ENCODE data around the gene KCNQ1. TPM values are rescaled to one million over a fixed set of nuclear protein-coding genes. Genes with fewer than 3 reads are reported as not detected.
A peak's percentile ranks its signal among the peaks of the same experiment; 100 is the strongest.

Gene KCNQ1
- total and polyA plus RNA-seq, 2 donors (not counting 1 experiment from before 2014, with no cell fraction given): not detected

DNA sequence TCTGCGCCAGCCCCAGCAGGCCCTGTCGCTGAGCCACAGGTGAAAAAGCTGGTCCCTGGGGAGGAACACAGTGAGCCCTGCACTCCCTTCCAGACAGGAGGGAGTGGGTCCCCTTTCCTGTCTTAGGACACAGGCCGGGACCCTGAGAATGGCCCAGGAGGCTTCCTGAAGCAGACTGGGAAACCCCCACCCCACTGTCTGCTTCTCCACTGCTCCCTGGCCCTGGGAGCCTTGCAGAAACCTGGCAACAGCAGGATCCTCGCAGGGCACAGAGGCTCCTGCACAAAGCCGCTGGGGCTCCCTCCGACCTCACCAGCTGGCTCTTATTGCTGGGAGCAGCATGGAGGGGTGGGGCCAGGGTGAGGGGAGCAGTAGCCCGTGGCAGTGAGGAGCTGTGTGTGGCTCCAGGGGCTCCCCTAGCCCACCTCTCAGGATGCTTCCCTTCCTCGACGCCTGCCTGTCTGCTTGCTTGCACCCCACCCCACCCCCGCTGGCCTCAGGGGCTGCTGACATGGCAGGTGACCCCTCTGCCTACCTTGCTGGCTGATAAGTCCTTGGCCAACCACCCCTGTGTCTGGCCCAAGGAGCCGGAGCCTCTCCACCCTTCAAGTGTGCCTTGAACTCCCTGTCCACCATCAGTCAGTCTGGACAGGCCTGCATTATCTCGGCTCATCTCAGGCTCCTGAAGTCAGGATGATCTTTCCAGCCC, 327.1 kb downstream of the KCNQ1 start:
- H3K4me3 ChIP-seq (replicated peaks in 1 of 4; ENCODE audit: control extremely low read depth in 1 of 4, insufficient read depth in 1 of 4, low read depth in 3 of 4, low read length in 4 of 4): no peak overlapping the region
- TF ChIP-seq EZH2 (IDR thresholded peaks at IDR 0.05; ENCODE audit: low read length, missing control alignments): no peak
- no peak for TF ChIP-seq CTCF (conservative IDR thresholded peaks at IDR 0.05 in 1 of 2, IDR thresholded peaks at IDR 0.05 in 1 of 2; ENCODE audit: low read depth in 1 of 2, low read length in 2 of 2)
- H3K9ac ChIP-seq (ENCODE audit: insufficient read depth, low read length): no peak overlapping the region
- H3K36me3 ChIP-seq (ENCODE audit: control insufficient read depth, insufficient read depth, low read length): no peaks in the 10 kb centered on the region
- no peak overlapping the region for H2AFZ ChIP-seq (ENCODE audit: low read length)
- H3K9me3 ChIP-seq (ENCODE audit: control insufficient read depth, insufficient read depth, low read depth, low read length): no peaks in the 10 kb centered on the region
- H3K79me2 ChIP-seq (ENCODE audit: control insufficient read depth, insufficient read depth, low read length): no peaks in the 10 kb centered on the region
- DNase-seq (ENCODE audit: low read depth in 2 of 2): no peak
- H3K27me3 ChIP-seq (ENCODE audit: control insufficient read depth, insufficient read depth, low read length): peaks cover 3% of the 10 kb centered on the region
- H3K4me2 ChIP-seq (ENCODE audit: extremely low read depth, insufficient read depth, low read length): no peak overlapping the region
- peaks cover 7% of the 10 kb centered on the region for H3K4me1 ChIP-seq (ENCODE audit: control insufficient read depth, extremely low read depth, insufficient read depth, low read length)
- no peaks in the 10 kb centered on the region for H4K20me1 ChIP-seq (ENCODE audit: control insufficient read depth, extremely low read depth, insufficient read depth, low read length)
- no peak overlapping the region for H3K27ac ChIP-seq (ENCODE audit: insufficient read depth, low read length)

DNA sequence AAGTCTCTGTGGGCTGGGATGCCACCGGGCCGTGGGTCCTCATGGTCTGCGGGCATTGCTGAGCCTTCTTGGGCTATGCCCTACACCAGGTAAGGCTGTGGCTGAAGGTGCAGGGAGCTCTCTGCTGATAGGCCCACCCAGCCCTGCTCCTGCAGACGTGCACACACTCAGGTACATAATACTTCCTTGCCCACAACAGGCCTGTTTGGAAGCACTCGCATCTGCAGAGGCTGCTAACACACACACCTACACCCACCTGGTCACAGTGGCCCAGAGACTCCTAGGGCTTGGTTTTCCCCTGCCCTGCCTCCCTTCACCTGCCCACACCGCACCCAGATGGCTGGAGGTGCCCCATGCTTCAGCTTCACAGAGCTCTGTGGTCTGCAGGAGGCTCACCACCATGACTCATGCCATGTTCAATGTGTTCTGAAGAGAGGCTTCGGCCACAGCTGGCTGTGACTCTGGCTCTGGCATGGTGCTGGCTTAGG, 327.8 kb downstream of the KCNQ1 start:
- DNase-seq (ENCODE audit: low read depth in 2 of 2): peak; percentile 50 to 72
- Histone ChIP-seq H3K36me3 (ENCODE audit: control insufficient read depth, insufficient read depth, low read length) (no peaks in the 10 kb centered on the region), H3K9ac (ENCODE audit: insufficient read depth, low read length) (no peak overlapping the region), H4K20me1 (ENCODE audit: control insufficient read depth, extremely low read depth, insufficient read depth, low read length) (no peaks in the 10 kb centered on the region), H2AFZ (ENCODE audit: low read length) (no peak overlapping the region), H3K4me2 (ENCODE audit: extremely low read depth, insufficient read depth, low read length) (no peak overlapping the region), H3K27me3 (ENCODE audit: control insufficient read depth, insufficient read depth, low read length) (peaks cover 3% of the 10 kb centered on the region), H3K4me1 (ENCODE audit: control insufficient read depth, extremely low read depth, insufficient read depth, low read length) (peaks cover 10% of the 10 kb centered on the region), H3K9me3 (ENCODE audit: control insufficient read depth, insufficient read depth, low read depth, low read length) (no peaks in the 10 kb centered on the region), H3K27ac (ENCODE audit: insufficient read depth, low read length) (no peak overlapping the region), H3K4me3 (replicated peaks in 1 of 4; ENCODE audit: control extremely low read depth in 1 of 4, insufficient read depth in 1 of 4, low read depth in 3 of 4, low read length in 4 of 4) (no peak overlapping the region), H3K79me2 (ENCODE audit: control insufficient read depth, insufficient read depth, low read length) (no peaks in the 10 kb centered on the region)
- TF ChIP-seq CTCF (conservative IDR thresholded peaks at IDR 0.05 in 1 of 2, IDR thresholded peaks at IDR 0.05 in 1 of 2; ENCODE audit: low read depth in 1 of 2, low read length in 2 of 2) (no peak), EZH2 (IDR thresholded peaks at IDR 0.05; ENCODE audit: low read length, missing control alignments) (no peak)

GRCh38 chr11:2774173-2775082, 329.6 kb downstream of the KCNQ1 start:
- H4K20me1 ChIP-seq (ENCODE audit: control insufficient read depth, extremely low read depth, insufficient read depth, low read length): no peaks in the 10 kb centered on the region
- peaks cover 11% of the 10 kb centered on the region for H3K4me1 ChIP-seq (ENCODE audit: control insufficient read depth, extremely low read depth, insufficient read depth, low read length)
- H2AFZ ChIP-seq (ENCODE audit: low read length): no peak overlapping the region
- H3K36me3 ChIP-seq (ENCODE audit: control insufficient read depth, insufficient read depth, low read length): no peaks in the 10 kb centered on the region
- peaks cover 3% of the 10 kb centered on the region for H3K27me3 ChIP-seq (ENCODE audit: control insufficient read depth, insufficient read depth, low read length)
- no peaks in the 10 kb centered on the region for H3K79me2 ChIP-seq (ENCODE audit: control insufficient read depth, insufficient read depth, low read length)
- H3K4me3 ChIP-seq (replicated peaks in 1 of 4; ENCODE audit: control extremely low read depth in 1 of 4, insufficient read depth in 1 of 4, low read depth in 3 of 4, low read length in 4 of 4): no peak overlapping the region
- no peak overlapping the region for H3K9ac ChIP-seq (ENCODE audit: insufficient read depth, low read length)
- no peak for TF ChIP-seq EZH2 (IDR thresholded peaks at IDR 0.05; ENCODE audit: low read length, missing control alignments)
- TF ChIP-seq CTCF (conservative IDR thresholded peaks at IDR 0.05 in 1 of 2, IDR thresholded peaks at IDR 0.05 in 1 of 2; ENCODE audit: low read depth in 1 of 2, low read length in 2 of 2): no peak
- H3K9me3 ChIP-seq (ENCODE audit: control insufficient read depth, insufficient read depth, low read depth, low read length): no peaks in the 10 kb centered on the region
- DNase-seq (ENCODE audit: low read depth in 2 of 2): no peak
- H3K4me2 ChIP-seq (ENCODE audit: extremely low read depth, insufficient read depth, low read length): no peak overlapping the region
- H3K27ac ChIP-seq (ENCODE audit: insufficient read depth, low read length): no peak overlapping the region

Data from fibroblast of lung (primary cell).